Effector memory CD4-positive, alpha-beta T cell (primary cell): Measurements from ENCODE around the gene CCDC187.

Experiments used
- DNase-seq, 3 donors: peaks; one replicate each; pipeline ENCODE4 v3.0.0-alpha.2; 2020
- H3K27ac ChIP-seq: 2 replicates; pipeline ENCODE4 v1.7.0; 2013; ENCODE audit warnings: mild to moderate bottlenecking, low read length, moderate library complexity; ENCODE audit not compliant: insufficient read depth, poor library complexity, severe bottlenecking
- H3K27me3 ChIP-seq: replicated peaks from 2 replicates; pipeline ENCODE4 v1.7.0; 2013; ENCODE audit warnings: mild to moderate bottlenecking, low read length; ENCODE audit not compliant: insufficient read depth, control insufficient read depth, poor library complexity, severe bottlenecking
- H3K36me3 ChIP-seq: 2 replicates; pipeline ENCODE4 v1.7.0; 2013; ENCODE audit warnings: mild to moderate bottlenecking, low read length, moderate library complexity; ENCODE audit not compliant: control insufficient read depth, insufficient read depth
- H3K4me1 ChIP-seq: 2 replicates; pipeline ENCODE4 v1.7.0; 2013; ENCODE audit warnings: low read length, mild to moderate bottlenecking; ENCODE audit not compliant: control insufficient read depth, insufficient read depth, poor library complexity, severe bottlenecking
- H3K4me3 ChIP-seq: 2 replicates; pipeline ENCODE4 v1.7.0; 2013; ENCODE audit warnings: low read length, low read depth, mild to moderate bottlenecking; ENCODE audit not compliant: insufficient read depth, poor library complexity, severe bottlenecking
- H3K9me3 ChIP-seq: 2 replicates; pipeline ENCODE4 v1.7.0; 2013; ENCODE audit warnings: mild to moderate bottlenecking, low read length, moderate library complexity; ENCODE audit not compliant: control insufficient read depth

Gene CCDC187

DNA sequence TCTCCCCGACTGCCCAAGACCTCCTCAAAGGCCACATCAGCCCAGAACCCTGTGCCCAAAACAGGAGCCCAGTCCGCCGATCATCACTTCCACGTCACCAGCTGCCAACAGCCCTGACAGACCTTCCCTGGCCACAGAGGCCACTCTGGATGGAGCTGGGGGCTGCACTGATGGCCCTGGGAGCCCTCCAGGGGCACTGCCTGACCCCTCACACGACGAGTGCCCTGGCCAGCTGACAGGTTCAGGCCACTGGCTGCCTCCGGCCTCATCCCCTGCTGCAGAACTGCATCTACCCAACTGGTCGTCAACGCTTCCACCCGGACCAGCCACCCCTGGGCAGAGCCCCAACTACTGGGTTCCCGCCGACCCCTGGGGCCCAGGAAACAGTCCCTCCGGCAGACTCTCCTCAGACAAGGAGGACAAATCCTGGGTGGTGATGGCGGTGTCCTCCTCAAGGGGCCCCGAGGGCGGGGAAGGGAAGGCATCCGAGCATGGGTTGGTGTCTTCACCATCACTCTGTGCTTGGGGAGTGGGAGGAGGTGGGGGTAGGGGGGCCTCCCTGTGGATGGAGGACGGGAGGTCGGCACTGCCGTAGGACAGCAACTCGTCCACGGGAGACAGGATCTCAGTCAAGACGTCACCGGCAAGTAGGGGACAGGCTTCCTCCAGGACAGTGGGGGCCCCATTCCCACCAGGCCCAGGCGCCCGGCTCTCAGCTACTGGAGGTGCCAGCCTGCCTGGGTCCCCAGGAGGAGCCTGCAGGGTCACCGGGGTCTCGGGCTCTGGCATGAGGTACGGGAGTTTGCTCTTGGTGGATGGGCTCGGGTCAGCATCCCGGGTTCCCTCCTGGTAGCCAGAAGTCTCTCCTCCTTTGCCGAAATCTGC is 50.4 kb downstream of the CCDC187 start:
- Histone ChIP-seq H3K27ac (no peak overlapping the region), H3K4me3 (no peak overlapping the region), H3K27me3 (no peaks in the 10 kb centered on the region), H3K9me3 (no peaks in the 10 kb centered on the region), H3K36me3 (no peaks in the 10 kb centered on the region), H3K4me1 (no peaks in the 10 kb centered on the region)
- DNase-seq, result no peak

DNA sequence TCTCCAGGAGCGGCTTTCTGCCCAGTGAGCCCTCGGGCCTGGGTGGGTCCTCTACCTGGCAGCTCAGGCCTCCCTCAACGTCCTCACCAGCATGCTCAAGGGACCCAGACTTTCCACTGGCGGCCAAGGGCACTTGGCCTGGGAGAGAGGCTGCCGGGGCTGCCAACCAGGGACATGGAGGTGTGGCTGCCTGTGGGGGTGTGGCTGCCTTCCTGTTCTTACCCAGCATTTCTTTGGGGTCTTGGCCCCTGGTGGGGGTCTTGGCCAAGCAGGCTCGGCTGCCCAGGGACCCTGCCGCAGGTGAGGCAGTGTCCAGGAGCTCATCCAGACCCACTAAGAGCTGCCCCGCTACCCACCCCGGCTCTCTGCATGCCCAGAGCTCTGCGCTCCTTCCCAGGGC is 51.0 kb downstream of the CCDC187 start:
- Histone ChIP-seq H3K9me3 (no peaks in the 10 kb centered on the region), H3K36me3 (no peaks in the 10 kb centered on the region), H3K4me3 (no peak overlapping the region), H3K27me3 (no peaks in the 10 kb centered on the region), H3K27ac (no peak overlapping the region), H3K4me1 (no peaks in the 10 kb centered on the region)
- DNase-seq, result no peak

- Histone ChIP-seq H3K27ac (no peak overlapping the region), H3K27me3 (no peaks in the 10 kb centered on the region), H3K36me3 (no peaks in the 10 kb centered on the region), H3K4me1 (no peaks in the 10 kb centered on the region), H3K9me3 (no peaks in the 10 kb centered on the region), H3K4me3 (no peak overlapping the region)
- DNase-seq, result no peak
Measured at GRCh38 chr9:136252281-136252680, 51.6 kb downstream of the CCDC187 start.

DNA sequence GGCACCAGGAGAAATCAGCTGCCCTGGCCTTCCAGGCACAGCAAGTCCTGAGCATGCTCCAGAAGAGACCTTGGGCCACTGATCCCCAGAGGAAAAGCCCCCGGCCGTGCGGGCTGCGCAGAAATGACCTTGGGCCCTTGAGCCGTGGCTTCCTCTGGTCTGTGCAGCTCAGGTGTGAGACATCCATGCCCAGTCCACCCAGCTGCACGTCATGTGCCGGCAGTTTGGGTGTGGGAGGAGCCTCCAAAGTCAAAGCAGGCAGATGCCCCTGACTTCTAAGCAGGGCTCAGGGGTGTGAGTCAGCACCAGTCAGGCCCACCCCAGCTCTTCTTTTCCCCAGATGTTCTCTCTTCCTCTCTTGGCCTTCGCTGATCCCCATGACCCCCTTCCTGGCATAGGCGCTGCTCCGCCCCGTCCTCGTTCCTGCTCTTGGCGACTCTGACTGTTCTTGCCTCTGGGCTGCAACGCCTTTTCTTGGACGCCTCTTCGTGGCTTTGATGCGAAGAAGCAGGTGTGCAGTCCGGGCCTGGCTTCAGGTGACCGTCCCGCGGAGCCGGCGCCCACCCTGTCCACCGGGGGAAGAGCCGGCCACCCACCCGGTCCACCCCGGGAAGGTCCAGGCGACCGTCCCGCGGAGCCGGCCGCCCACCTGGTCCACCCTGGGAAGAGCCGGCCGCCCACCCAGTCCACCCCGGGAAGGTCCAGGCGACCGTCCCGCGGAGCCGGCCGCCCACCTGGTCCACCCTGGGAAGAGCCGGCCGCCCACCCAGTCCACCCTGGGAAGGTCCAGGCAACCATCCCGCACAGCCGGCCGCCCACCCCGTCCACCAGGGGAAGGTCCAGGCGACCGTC is 52.4 kb downstream of the CCDC187 start:
- H3K36me3 ChIP-seq, result no peaks in the 10 kb centered on the region
- no peak for DNase-seq
- no peak overlapping the region for H3K27ac ChIP-seq
- H3K9me3 ChIP-seq, result no peaks in the 10 kb centered on the region
- no peaks in the 10 kb centered on the region for H3K27me3 ChIP-seq
- no peak overlapping the region for H3K4me3 ChIP-seq
- H3K4me1 ChIP-seq, result no peaks in the 10 kb centered on the region

DNA sequence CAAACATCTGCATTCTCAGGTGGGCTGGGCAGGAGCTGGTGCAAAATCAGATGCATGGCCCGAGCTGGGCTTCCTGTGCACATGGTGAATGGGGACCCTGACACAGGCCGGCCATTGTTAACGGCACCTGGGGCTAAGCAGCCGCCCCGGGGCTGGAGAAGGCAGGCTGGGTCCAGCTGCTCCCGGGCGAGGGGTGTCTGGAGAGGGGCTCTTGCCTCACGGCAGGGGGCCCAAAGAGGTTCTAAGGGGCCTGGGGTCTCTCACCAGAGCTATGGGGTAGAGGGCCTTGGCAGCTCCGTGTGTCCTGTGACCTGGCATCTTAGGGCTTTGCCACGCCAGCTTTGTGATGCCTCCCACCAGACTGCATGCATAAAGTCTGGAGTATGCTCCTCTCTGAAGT is 53.2 kb downstream of the CCDC187 start:
- H3K9me3 ChIP-seq, result no peaks in the 10 kb centered on the region
- H3K4me1 ChIP-seq, result peaks cover 4% of the 10 kb centered on the region
- no peaks in the 10 kb centered on the region for H3K36me3 ChIP-seq
- DNase-seq, result no peak
- no peak overlapping the region for H3K27ac ChIP-seq
- H3K4me3 ChIP-seq, result no peak overlapping the region
- no peaks in the 10 kb centered on the region for H3K27me3 ChIP-seq

- Histone ChIP-seq H3K36me3 (no peaks in the 10 kb centered on the region), H3K27ac (no peak overlapping the region), H3K27me3 (no peaks in the 10 kb centered on the region), H3K4me1 (peaks cover 7% of the 10 kb centered on the region), H3K9me3 (no peaks in the 10 kb centered on the region), H3K4me3 (no peak overlapping the region)
- DNase-seq, result no peak
Measured at GRCh38 chr9:136249877-136250559, 53.9 kb downstream of the CCDC187 start.

DNA sequence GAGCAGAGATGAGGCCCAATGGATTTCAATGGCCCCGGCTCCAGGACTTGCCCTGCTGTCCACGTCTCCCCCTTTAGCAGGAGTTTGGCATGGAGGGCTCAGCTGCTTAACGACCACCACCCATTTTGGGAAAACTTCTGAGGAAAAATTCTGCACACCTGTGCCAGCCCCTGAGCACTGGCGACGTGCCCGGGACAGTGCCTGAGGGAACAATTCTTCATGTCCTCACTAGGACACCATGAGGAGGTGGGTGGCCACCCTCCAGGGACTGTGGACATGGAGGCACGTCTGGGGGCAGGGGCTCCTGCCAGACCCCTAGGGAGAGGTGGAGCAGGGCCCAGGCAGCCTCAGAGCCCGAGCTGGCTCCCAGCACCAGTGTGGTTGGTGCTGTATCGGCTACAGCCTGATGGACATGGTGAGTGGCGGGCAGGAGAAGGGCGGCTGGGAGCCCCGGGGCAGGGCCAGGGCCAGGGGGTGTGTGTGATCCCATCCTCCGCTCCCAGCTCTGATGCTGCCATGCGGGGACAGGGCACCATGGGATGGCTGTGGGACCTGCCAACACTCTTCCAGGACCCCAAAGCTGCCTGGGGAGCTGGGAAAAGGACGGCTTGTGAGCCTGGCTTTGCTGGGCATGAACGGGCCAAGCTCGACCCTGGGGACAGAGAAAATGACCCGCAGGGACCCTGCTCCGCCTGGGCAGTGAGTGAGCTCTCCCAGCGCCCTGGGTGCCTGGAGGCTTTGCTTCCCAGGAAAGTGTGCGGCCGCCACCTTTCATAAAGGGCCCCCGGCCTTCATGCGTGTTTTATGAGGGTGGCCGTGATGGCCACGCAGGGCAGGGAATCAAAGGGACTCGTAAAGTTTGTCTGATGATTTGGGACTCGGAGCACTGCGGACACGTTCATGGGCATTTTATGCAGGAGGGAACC is 54.7 kb downstream of the CCDC187 start:
- DNase-seq, result no peak
- no peak overlapping the region for H3K4me3 ChIP-seq
- H3K36me3 ChIP-seq, result no peaks in the 10 kb centered on the region
- peaks cover 14% of the 10 kb centered on the region for H3K4me1 ChIP-seq
- H3K9me3 ChIP-seq, result no peaks in the 10 kb centered on the region
- H3K27ac ChIP-seq, result no peak overlapping the region
- H3K27me3 ChIP-seq, result no peaks in the 10 kb centered on the region

DNA sequence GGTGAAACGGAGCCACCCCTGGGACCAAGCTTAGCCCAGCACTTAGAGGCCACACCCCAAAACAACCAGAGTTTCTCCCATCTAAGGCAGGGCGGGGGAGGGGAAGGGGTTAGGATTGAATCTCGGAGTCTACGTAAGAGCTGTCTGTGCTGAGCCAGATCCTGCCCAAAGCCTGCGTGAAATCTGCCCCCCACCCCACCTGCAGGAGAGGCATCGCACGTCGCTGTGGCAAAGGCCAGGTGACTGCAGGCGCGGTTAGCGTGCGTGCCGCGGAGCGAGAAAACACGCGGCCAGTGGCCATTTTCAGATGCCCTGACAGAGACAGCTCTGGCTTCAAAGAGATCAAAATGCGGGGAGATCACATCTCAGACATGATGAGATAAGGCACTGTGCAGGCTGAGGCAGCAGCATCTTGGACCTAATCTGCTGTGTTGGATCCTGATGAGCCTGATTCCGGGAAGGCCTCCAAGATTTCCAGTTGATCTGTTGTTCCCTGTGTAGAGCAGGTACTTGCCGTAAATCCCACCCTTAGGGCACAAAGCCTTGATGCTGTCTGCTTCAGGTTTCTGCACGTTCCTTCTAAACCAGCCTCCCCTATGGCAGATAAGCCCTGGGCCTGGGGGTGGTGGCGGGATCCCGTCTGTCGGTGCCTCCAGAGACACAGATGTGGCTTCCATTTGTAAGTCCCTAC is 55.8 kb downstream of the CCDC187 start:
- no peak for DNase-seq
- Histone ChIP-seq H3K4me1 (peaks cover 25% of the 10 kb centered on the region), H3K4me3 (no peak overlapping the region), H3K27ac (no peak overlapping the region), H3K9me3 (no peaks in the 10 kb centered on the region), H3K36me3 (no peaks in the 10 kb centered on the region), H3K27me3 (no peaks in the 10 kb centered on the region)

DNA sequence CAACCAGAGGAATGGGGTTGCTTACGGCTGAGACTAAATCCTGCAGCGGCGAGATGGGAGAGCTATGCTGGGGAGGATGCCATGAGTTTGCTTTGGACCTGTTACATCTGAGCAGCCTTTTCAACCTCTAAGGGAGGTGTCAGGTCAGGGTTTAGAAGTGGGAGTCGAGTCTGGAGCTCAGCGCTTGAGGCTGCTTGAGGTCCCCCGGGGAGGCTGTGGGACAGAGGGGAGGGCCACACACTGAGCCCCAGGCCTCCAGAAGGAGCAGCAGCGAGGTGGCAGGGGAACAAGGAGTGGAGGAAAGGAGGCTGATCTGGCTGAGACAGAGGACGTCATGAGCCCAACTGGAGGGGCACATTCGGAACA is 56.4 kb downstream of the CCDC187 start:
- H3K36me3 ChIP-seq, result no peaks in the 10 kb centered on the region
- no peak overlapping the region for H3K4me3 ChIP-seq
- H3K27ac ChIP-seq, result no peak overlapping the region
- peaks cover 25% of the 10 kb centered on the region for H3K4me1 ChIP-seq
- DNase-seq, result no peak
- H3K27me3 ChIP-seq, result no peaks in the 10 kb centered on the region
- no peaks in the 10 kb centered on the region for H3K9me3 ChIP-seq
